Activated naive CD8-positive, alpha-beta T cell treated with anti-CD3 and anti-CD28 coated beads, Interleukin-2, amount 10 ng/mL, durations not matched to agents 7 days and 5 days (primary cell): Measurements from ENCODE around the gene HNF4A. TPM values are rescaled to one million over a fixed set of nuclear protein-coding genes. Genes with fewer than 3 reads are reported as not detected.
"Not testable (repeated sequence)": the region's sequence is repeated elsewhere in the genome, so short reads cannot be mapped to it uniquely, and the experiment has no call there.

Experiments
- ATAC-seq: fragments of 150-1000 bp; cut with Tn5 transposase; one replicate; pipeline ENCODE4 v1.10.0; 2021; ENCODE audit warnings: low read depth, moderate library complexity
- POLR2A ChIA-PET: fragments of 350-600 bp; sonication (Branson Sonifier 250); formaldehyde crosslinking; loops from one replicate; lab custom pipeline; 2021; ENCODE audit warnings: antibody characterized with exemption; lab: Charles Lee
- DNase-seq: peaks from one replicate; pipeline ENCODE4 v3.0.0; 2021
- H3K27ac Mint-ChIP-seq: one replicate; pipeline ENCODE4 v1.8.0; 2022; ENCODE audit warnings: mild to moderate bottlenecking, mixed read lengths
- H3K27me3 Mint-ChIP-seq: one replicate; pipeline ENCODE4 v1.8.0; 2022; ENCODE audit warnings: mild to moderate bottlenecking, moderate library complexity, mixed read lengths
- H3K36me3 Mint-ChIP-seq: one replicate; pipeline ENCODE4 v1.8.0; 2021; ENCODE audit warnings: mild to moderate bottlenecking, mixed read lengths
- H3K4me1 Mint-ChIP-seq: one replicate; pipeline ENCODE4 v1.8.0; 2021; ENCODE audit warnings: mixed read lengths
- H3K4me3 Mint-ChIP-seq: one replicate; pipeline ENCODE4 v1.8.0; 2022; ENCODE audit warnings: mild to moderate bottlenecking, moderate library complexity, mixed read lengths
- H3K9me3 Mint-ChIP-seq: one replicate; pipeline ENCODE4 v1.8.0; 2021; ENCODE audit warnings: mixed read lengths
- total RNA-seq, 2 experiments: library from RNA; stranded (reverse); gene quantifications; one replicate each; pipeline ENCODE4 v1.2.3, GENCODE V29; 2021

Gene HNF4A
- total RNA-seq = not detected

DNA sequence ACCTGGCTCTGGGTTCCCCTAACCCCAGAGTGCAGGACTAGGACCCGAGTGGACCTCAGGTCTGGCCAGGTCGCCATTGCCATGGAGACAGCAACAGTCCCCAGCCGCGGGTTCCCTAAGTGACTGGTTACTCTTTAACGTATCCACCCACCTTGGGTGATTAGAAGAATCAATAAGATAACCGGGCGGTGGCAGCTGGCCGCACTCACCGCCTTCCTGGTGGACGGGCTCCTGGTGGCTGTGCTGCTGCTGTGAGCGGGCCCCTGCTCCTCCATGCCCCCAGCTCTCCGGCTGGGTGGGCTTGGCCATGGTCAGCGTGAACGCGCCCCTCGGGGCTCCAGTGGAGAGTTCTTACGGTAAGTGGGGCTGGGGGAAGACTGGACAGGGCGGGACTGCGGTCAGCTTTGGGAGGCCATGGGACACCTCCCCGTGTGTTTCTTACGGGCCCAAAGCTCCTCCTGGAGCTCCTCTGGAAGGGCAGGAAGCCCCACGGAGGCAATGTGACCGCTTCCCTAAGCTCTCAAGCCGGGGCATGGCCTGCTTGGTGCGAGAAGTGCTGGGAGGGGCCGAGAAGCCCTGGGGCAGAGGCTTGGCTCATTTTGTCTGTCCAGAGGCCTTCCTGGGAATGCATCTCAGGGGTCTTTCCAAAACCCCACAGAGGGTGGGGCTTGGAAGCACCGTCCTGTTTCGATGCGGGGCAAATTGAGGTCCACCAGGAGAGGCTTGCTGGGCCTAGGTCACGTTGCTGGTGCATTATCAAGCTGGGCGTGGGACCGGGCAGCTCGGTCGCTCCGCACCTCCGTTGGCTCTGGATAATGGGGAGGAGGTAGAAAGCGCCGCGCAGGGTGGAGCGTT is at the start of gene HNF4A:
Gene HNF4A, plus strand, starts transcription at position 202 of the 855 bp plus-strand sequence. Its CDS starts 106 bp downstream, at position 308.
- Mint-ChIP-seq H3K4me3 (no peak within 1 kb of the TSS), H3K4me1 (peaks cover 8% of the 10 kb centered on the region), H3K27ac (no peak within 1 kb of the TSS), H3K9me3 (no peaks in the 10 kb centered on the region), H3K27me3 (peaks cover 4% of the 10 kb centered on the region), H3K36me3 (no peaks in the 10 kb centered on the region)
- POLR2A ChIA-PET = no interaction called here
- ATAC-seq (no peak), DNase-seq (no peak)

DNA sequence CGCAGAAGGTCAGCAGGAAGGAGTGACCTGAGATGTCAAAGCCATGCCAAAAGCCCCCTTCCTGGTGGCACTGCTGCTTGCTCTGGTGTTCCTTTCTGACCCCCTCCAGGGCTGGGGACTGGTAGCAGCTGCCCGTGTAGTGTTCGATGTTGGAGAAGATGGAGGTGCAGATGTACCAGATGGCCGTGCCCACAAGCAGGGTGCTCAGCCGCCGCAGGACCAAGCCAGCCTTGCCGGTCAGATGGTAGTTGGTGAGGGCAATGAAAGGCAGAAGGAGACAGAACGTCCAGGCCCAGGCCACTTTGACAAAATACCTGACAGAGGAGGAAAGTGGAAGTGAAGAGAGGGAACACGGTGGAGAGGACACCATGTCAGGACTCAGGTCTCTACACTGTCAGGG is 48.6 kb upstream of the HNF4A start:
- Mint-ChIP-seq H3K9me3 (no peaks in the 10 kb centered on the region), H3K4me3 (no peak overlapping the region), H3K27me3 (no peaks in the 10 kb centered on the region), H3K36me3 (no peaks in the 10 kb centered on the region), H3K27ac (no peak overlapping the region), H3K4me1 (peaks cover 15% of the 10 kb centered on the region)
- no peak for ATAC-seq
- POLR2A ChIA-PET = no interaction called here
- no peak for DNase-seq

DNA sequence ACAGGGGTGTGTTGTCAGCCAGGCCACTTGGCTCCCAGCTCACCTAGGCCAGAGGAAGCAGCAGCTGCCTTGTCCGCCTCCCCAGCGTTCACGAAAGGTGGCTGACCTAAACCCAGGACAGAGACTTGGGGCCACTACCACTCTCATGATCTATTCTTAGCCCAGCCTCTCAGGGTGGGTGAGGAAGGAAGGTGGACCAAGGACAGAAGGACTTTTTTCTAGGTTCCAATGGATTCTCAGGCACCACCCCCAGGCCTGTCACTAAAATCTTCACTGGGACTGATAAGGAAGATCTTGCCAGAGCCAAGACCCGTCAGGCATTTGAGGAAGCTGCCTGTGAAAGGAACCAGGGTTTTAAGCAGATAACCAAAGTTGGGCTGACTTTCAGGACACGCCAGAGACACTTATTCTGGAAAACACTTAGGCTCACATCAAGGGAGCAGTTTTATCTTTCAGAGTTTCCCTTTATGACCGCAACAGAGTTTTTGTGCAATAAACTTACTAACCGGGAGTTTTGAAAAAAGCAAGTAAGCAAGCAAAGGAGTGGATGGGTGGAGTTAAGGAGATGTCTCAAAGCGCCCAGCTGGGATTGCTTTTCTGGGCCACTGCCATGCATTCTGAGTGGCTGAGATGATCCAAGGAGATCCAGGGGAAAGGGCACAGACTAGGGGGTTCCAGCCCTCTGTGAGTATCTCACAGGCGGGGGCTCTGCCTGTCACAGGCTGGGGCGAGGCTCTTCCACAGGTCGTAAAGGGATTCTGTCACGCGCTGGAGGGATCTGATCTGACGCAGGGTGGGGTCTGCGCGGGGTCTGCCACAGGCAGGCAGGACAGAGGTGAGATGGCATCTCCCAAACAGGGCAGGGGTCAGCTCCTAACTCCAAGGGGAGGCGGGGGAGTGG is 45.5 kb upstream of the HNF4A start:
- peaks cover 2% of the 10 kb centered on the region for H3K27me3 Mint-ChIP-seq
- POLR2A ChIA-PET = interaction anchor here (0.6 to 2.0 kb wide), 5 partner anchors 92 to 636 kb away, joined by 3 to 34 read pairs (median 3); no protein-coding TSS in a partner anchor
- H3K4me1 Mint-ChIP-seq = peaks cover 15% of the 10 kb centered on the region
- ATAC-seq (no peak), DNase-seq (no peak)
- H3K4me3 Mint-ChIP-seq = peak overlapping the region; percentile 93
- H3K9me3 Mint-ChIP-seq = no peaks in the 10 kb centered on the region
- H3K36me3 Mint-ChIP-seq = no peaks in the 10 kb centered on the region
- H3K27ac Mint-ChIP-seq = peak overlapping the region; percentile 92

DNA sequence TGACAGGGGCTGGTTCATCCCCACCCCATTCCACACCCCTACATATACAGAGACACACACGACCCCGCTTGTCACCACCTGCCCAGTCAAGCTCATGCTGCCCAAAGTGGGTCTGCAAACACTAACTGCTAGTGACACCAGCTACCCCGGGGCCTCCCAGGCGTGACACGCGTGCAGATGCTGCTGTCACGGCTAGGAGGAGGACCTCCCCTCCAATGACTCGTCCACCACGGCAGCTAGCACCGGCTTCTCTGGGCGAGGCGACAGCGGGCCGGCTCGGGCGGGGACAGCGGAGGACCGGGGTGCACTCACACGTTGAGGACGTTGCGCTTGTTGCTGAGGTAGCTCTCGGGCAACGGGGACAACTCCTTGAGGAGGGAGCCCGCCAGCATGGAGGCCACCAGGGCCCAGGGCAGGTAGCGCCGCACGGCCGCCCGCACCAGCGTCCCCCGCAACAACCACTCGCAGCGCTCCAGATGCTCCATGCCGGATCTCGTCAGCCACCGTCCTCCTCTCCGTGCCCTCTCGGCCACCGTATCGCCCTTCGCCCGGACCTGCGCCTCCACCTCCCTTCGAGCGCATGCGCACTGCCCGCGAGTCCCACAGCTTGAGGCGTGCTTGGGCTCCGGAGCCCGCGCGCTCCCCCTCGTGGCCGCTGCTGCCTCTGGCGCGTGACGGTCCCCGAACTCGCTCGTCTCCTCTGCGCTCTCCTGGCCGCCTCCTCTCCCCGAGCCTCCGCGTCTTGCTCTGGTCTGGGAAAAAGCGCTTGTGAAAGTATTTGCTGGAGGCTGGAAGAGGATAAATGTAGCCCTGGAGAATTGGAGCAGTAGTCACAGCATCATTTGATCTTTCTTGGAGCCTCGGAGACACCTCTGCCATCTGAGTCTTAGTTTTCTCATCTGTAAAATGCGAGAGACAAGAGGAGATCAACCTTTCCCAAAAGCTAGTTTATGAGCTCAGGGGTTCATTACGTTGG is 44.5 kb upstream of the HNF4A start, which contains the start of gene FITM2:
Gene FITM2, minus strand, starts transcription at position 539 of the 976 bp plus-strand sequence. Its CDS starts 54 bp downstream, at position 485.
- POLR2A ChIA-PET = interaction anchor here (0.6 to 2.0 kb wide), 7 partner anchors 47 to 637 kb away, joined by 3 to 34 read pairs (median 3); partner anchors contain the start of gene TTPAL
- Mint-ChIP-seq H3K4me3 (peak within 1 kb of the TSS; percentile 93), H3K4me1 (peaks cover 15% of the 10 kb centered on the region), H3K27ac (peak within 1 kb of the TSS; percentile 92), H3K36me3 (no peaks in the 10 kb centered on the region), H3K9me3 (no peaks in the 10 kb centered on the region), H3K27me3 (peaks cover 2% of the 10 kb centered on the region)
- DNase-seq (peak; percentile 100), ATAC-seq (peak; percentile 94)

DNA sequence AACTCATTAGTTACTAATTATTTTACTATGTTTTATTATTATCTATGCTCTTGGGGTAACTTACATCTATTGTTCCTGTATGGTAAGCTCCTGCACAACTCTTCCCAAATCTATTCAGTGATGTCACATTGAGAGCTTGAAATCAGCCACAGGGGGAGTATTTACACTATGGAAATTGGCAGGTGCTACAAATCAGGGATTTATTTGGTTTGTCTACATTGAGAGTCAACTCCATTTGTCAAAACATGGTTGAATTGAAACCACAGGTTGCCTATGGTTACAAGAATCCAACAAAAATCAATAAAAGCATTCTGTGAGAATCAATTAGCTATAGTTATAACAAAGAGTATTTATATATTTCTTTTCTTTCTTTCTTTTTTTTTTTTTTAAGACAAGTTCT is 40.6 kb upstream of the HNF4A start:
- Mint-ChIP-seq H3K36me3 (no peaks in the 10 kb centered on the region), H3K4me3 (no peak overlapping the region), H3K9me3 (no peaks in the 10 kb centered on the region), H3K27ac (no peak overlapping the region), H3K27me3 (peaks cover 6% of the 10 kb centered on the region), H3K4me1 (peaks cover 9% of the 10 kb centered on the region)
- ATAC-seq = no peak
- no peak for DNase-seq
- POLR2A ChIA-PET = no interaction called here

DNA sequence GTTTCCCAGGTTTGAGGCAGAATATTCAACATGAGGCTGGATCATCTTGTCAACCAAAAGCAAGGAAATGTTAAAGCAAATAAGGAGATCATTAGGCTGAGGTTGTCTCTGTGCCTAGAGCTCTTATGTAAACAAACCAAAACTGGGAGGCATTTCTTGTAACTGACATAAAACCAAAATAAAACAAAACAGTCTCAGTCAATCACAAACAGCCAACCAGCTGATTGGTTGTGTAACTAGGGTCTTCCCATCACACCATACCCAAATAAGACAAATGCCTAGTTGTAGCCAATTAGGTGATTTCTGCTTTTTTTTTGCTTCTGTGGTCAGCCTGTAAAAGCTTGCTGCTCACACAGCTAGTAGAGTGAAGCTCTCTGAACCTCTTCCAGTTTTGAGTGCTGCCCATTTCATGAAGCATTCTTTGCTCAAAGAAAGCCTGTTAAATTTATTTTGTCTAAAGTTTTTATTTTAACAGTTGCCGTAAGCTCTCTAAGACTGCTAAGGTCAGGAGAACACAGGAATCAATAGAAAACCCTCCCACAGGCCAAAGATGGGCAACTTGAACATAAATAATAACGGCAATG is 35.6 kb upstream of the HNF4A start:
- Mint-ChIP-seq H3K36me3 (no peaks in the 10 kb centered on the region), H3K9me3 (no peaks in the 10 kb centered on the region), H3K27me3 (peaks cover 4% of the 10 kb centered on the region), H3K4me1 (no peaks in the 10 kb centered on the region), H3K27ac (no peak overlapping the region), H3K4me3 (no peak overlapping the region)
- ATAC-seq = no peak
- POLR2A ChIA-PET = no interaction called here
- no peak for DNase-seq

DNA sequence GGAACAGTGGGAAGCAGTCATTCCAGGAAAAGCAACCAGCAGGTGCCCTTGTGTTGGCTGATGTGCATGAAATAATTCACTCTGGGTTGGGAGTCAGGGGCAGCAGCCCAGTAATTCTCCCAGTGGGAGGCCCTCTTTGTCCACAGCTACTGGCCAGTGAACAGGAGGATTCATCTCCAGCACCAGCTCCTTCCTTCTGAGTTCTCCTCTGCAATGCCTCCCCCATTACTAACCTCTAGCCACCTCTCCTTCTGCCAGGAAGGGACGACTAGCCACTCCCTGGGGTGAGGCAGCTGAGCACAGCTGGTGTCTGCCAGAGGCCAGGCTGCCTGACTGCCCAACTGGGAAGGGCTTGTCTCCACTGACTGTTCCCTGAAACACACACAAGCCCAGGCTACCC is 31.2 kb upstream of the HNF4A start:
- DNase-seq (no peak), ATAC-seq (no peak)
- POLR2A ChIA-PET = no interaction called here
- H3K27me3 Mint-ChIP-seq = peaks cover 4% of the 10 kb centered on the region
- H3K9me3 Mint-ChIP-seq = no peaks in the 10 kb centered on the region
- H3K4me1 Mint-ChIP-seq = no peaks in the 10 kb centered on the region
- H3K4me3 Mint-ChIP-seq = no peak overlapping the region
- H3K27ac Mint-ChIP-seq = no peak overlapping the region
- no peaks in the 10 kb centered on the region for H3K36me3 Mint-ChIP-seq

DNA sequence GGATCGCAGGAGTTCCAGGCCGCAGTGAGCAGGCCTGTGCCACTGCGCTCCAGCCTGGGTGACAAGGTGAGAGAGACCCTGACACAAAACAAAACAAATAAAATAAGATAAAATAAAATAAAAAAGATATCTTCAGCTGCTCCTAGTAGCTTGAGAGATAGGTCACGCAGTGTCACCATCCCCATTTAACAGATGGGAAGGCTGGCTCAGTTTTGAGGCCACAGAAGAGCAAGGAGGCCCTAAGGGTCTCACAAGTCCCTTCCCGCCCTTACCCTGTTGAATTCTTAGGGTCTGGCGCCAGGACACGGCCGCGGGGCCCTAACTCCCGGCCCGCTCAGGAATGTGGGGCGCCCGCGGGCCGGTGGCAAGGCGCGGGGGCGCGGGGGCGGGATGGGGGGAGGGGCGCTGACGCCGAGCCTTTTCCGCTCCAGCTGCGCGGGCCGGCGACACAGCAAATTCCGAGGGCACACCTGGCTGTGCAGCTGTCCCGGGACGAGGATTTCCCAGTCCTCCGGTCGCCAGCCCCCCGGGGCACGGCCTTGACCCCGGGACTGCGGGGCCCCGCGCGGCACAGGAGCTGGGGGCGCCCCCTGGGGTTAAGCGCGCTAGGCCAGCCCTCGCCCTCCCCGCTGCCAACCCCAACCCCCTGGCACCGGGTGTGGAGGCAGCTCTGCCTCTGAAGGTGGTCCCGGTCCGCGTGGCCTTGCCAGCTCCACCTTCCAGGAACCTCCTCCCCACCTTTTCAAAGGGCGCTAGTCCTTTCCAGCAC is 28.9 kb upstream of the HNF4A start:
- H3K4me3 Mint-ChIP-seq = peak overlapping the region; percentile 47
- DNase-seq (peak; percentile 41), ATAC-seq (peak; percentile 45)
- peaks cover 4% of the 10 kb centered on the region for H3K27me3 Mint-ChIP-seq
- POLR2A ChIA-PET = interaction anchor here (0.9 kb wide), 1 partner anchor 109 kb away, joined by 3 read pairs; no protein-coding TSS in a partner anchor
- H3K27ac Mint-ChIP-seq = no peak overlapping the region
- H3K9me3 Mint-ChIP-seq = no peaks in the 10 kb centered on the region
- H3K4me1 Mint-ChIP-seq = no peaks in the 10 kb centered on the region
- H3K36me3 Mint-ChIP-seq = no peaks in the 10 kb centered on the region

DNA sequence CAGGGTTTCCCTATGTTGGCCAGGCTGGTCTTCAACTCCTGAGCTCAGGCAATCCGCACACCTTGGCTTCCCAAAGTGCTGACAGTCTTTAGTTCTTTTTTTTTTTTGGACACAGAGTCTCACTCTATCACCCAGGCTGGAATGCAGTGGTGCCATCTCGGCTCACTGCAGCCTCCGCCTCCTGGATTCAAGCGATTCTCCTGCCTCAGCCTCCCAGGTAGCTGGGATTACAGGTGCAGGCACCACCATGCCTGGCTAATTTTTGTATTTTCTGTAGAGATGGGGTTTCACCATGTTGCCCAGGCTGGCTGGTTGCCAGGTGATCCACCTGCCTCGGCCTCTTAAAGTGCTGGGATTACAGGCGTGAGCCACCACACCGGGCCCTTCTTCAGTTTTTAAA is 27.8 kb upstream of the HNF4A start:
- H3K4me1 Mint-ChIP-seq, POLR2A ChIA-PET, H3K27ac Mint-ChIP-seq, ATAC-seq, DNase-seq, H3K9me3 Mint-ChIP-seq, H3K4me3 Mint-ChIP-seq, H3K27me3 Mint-ChIP-seq, H3K36me3 Mint-ChIP-seq: not testable (repeated sequence)

DNA sequence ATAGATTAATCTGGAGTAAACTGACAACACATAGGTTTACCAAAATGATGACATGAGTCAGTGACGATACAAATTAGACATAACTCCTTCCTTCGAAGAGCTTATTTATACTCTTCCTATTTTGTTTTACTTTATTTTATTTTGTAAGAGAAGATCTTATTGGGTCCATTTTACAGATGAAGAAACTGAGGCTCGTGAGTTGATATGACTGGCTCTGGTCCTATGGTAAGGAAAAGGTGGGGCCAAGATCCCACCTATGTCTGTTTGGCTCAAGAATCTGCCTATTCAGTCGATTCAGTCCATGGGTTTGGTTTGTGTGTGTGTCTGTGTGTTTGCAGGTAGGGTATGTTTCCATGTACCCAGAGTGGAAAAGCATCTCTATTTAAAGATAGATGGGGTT is 27.1 kb upstream of the HNF4A start:
- no peak overlapping the region for H3K4me3 Mint-ChIP-seq
- H3K36me3 Mint-ChIP-seq = no peaks in the 10 kb centered on the region
- peaks cover 4% of the 10 kb centered on the region for H3K27me3 Mint-ChIP-seq
- H3K27ac Mint-ChIP-seq = no peak overlapping the region
- POLR2A ChIA-PET = no interaction called here
- H3K4me1 Mint-ChIP-seq = no peaks in the 10 kb centered on the region
- ATAC-seq = no peak
- H3K9me3 Mint-ChIP-seq = no peaks in the 10 kb centered on the region
- no peak for DNase-seq

DNA sequence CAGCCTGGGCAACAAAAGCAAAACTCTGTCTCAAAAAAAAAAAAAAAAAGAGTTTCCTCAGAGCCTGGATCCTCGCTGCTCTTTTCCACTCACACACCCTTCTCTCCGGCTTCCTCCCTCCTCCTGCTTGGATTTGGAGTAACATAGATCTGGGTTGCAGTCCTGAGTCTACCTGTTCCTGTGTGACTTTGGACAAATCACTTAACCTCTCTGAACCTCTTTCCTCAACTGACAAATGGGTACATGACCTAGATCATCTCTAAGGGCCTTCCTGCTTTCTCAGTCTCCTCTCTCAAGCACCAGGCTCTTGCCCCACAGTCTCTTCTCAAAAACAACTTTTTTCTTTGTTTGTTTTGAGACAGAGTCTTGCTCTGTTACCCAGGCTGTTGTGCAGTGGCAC is 24.3 kb upstream of the HNF4A start:
- no peak overlapping the region for H3K4me3 Mint-ChIP-seq
- peaks cover 4% of the 10 kb centered on the region for H3K27me3 Mint-ChIP-seq
- DNase-seq (no peak), ATAC-seq (no peak)
- H3K4me1 Mint-ChIP-seq = no peaks in the 10 kb centered on the region
- no peak overlapping the region for H3K27ac Mint-ChIP-seq
- no peaks in the 10 kb centered on the region for H3K9me3 Mint-ChIP-seq
- no peaks in the 10 kb centered on the region for H3K36me3 Mint-ChIP-seq
- POLR2A ChIA-PET = no interaction called here

DNA sequence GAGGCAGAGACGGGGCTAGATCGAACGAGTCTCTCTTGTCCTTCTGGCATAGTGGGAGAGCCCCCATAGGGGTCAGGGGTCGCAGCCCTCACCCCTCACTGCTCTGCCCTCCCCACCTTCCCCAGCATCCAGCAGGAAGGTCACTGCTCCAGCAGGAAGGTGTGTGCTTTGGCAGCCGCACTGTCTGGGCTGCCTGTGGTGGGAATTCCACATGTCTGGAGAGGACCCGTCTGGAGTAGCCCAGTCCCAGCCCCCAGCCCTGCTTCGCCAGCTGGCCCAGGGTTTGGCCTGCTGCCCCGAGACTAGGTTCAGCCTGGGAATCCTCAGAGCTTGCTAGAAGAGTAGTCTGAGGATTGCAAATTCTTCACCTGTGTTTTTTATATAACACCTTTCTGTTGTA is 21.2 kb upstream of the HNF4A start:
- Mint-ChIP-seq H3K4me1 (no peaks in the 10 kb centered on the region), H3K36me3 (no peaks in the 10 kb centered on the region), H3K4me3 (no peak overlapping the region), H3K27ac (no peak overlapping the region), H3K27me3 (no peaks in the 10 kb centered on the region), H3K9me3 (no peaks in the 10 kb centered on the region)
- ATAC-seq (no peak), DNase-seq (no peak)
- POLR2A ChIA-PET = no interaction called here
